ENCODE data around the gene LAMA4. TPM values are rescaled to one million over a fixed set of nuclear protein-coding genes. Genes with fewer than 3 reads are reported as not detected.

Gene LAMA4
- total RNA-seq, 1 experiment from 2014 or later: 89.9 TPM

- DNase-seq: no peak
- Mint-ChIP-seq H3K27ac (ENCODE audit: unreplicated experiment) (no peak overlapping the region), H3K9me3 (ENCODE audit: low read depth, unreplicated experiment) (no peaks in the 10 kb centered on the region), H3K27me3 (ENCODE audit: unreplicated experiment) (no peaks in the 10 kb centered on the region), H3K4me1 (ENCODE audit: low read depth, unreplicated experiment) (peaks cover 3% of the 10 kb centered on the region), H3K4me3 (ENCODE audit: low read depth, unreplicated experiment) (no peak overlapping the region), H3K36me3 (ENCODE audit: insufficient read depth, unreplicated experiment) (peaks cover 11% of the 10 kb centered on the region)
- no TSS peak for BruUV-seq (replicated peaks)
- intact Hi-C loops (cut with micrococcal nuclease; ENCODE audit: unreplicated experiment): no loop called here
- CTCF ChIA-PET: no interaction called here
- no peak for TF ChIP-seq CTCF (IDR thresholded peaks at IDR 0.05; ENCODE audit: unreplicated experiment)
These were observed 131.6 kb downstream of the LAMA4 start for GRCh38 chr6:112122756-112123155.

- BruUV-seq (replicated peaks): no TSS peak
- DNase-seq: no peak
- intact Hi-C loops (cut with micrococcal nuclease; ENCODE audit: unreplicated experiment): no loop called here
- Mint-ChIP-seq H3K27me3 (ENCODE audit: unreplicated experiment) (no peaks in the 10 kb centered on the region), H3K4me3 (ENCODE audit: low read depth, unreplicated experiment) (no peak overlapping the region), H3K36me3 (ENCODE audit: insufficient read depth, unreplicated experiment) (peaks cover 32% of the 10 kb centered on the region), H3K27ac (ENCODE audit: unreplicated experiment) (peak overlapping the region; percentile 15), H3K9me3 (ENCODE audit: low read depth, unreplicated experiment) (no peaks in the 10 kb centered on the region), H3K4me1 (ENCODE audit: low read depth, unreplicated experiment) (peaks cover 11% of the 10 kb centered on the region)
- no peak for TF ChIP-seq CTCF (IDR thresholded peaks at IDR 0.05; ENCODE audit: unreplicated experiment)
- CTCF ChIA-PET: no interaction called here
These were observed 136.3 kb downstream of the LAMA4 start for GRCh38 chr6:112118034-112118433.

GRCh38 chr6:112117554-112117953, 136.8 kb downstream of the LAMA4 start:
- BruUV-seq (replicated peaks): no TSS peak
- Mint-ChIP-seq H3K36me3 (ENCODE audit: insufficient read depth, unreplicated experiment) (peaks cover 32% of the 10 kb centered on the region), H3K27me3 (ENCODE audit: unreplicated experiment) (no peaks in the 10 kb centered on the region), H3K27ac (ENCODE audit: unreplicated experiment) (peak overlapping the region; percentile 15), H3K4me1 (ENCODE audit: low read depth, unreplicated experiment) (peaks cover 11% of the 10 kb centered on the region), H3K4me3 (ENCODE audit: low read depth, unreplicated experiment) (no peak overlapping the region), H3K9me3 (ENCODE audit: low read depth, unreplicated experiment) (no peaks in the 10 kb centered on the region)
- TF ChIP-seq CTCF (IDR thresholded peaks at IDR 0.05; ENCODE audit: unreplicated experiment): no peak
- no peak for DNase-seq
- CTCF ChIA-PET: no interaction called here
- intact Hi-C loops (cut with micrococcal nuclease; ENCODE audit: unreplicated experiment): no loop called here

- peak overlapping the region; percentile 21 for H3K27ac Mint-ChIP-seq (ENCODE audit: unreplicated experiment)
- H3K36me3 Mint-ChIP-seq (ENCODE audit: insufficient read depth, unreplicated experiment): peaks cover 32% of the 10 kb centered on the region
- BruUV-seq (replicated peaks): no TSS peak
- H3K9me3 Mint-ChIP-seq (ENCODE audit: low read depth, unreplicated experiment): no peaks in the 10 kb centered on the region
- DNase-seq: no peak
- intact Hi-C loops (cut with micrococcal nuclease; ENCODE audit: unreplicated experiment): no loop called here
- no peaks in the 10 kb centered on the region for H3K27me3 Mint-ChIP-seq (ENCODE audit: unreplicated experiment)
- H3K4me1 Mint-ChIP-seq (ENCODE audit: low read depth, unreplicated experiment): peaks cover 11% of the 10 kb centered on the region
- H3K4me3 Mint-ChIP-seq (ENCODE audit: low read depth, unreplicated experiment): no peak overlapping the region
- TF ChIP-seq CTCF (IDR thresholded peaks at IDR 0.05; ENCODE audit: unreplicated experiment): no peak
- CTCF ChIA-PET: no interaction called here
These were observed 138.1 kb downstream of the LAMA4 start for GRCh38 chr6:112116221-112116620.
